Ascending aorta (tissue), 2 donors: ENCODE data around the gene RAD51B. TPM values are rescaled to one million over a fixed set of nuclear protein-coding genes. Genes with fewer than 3 reads are reported as not detected.

Experiments used
- DNase-seq, 2 donors: peaks; one replicate each; pipeline ENCODE4 v3.0.0-alpha.2; 2019; ENCODE audit warnings: low spot score in 2 of 2
- H3K27ac ChIP-seq, 2 donors: fragments of 200-600 bp; sonication (generic); one replicate each; pipeline ENCODE4 v1.5.1; 2016 to 2017; ENCODE audit warnings: mild to moderate bottlenecking in 1 of 2
- H3K27me3 ChIP-seq: fragments of 200-600 bp; sonication (generic); one replicate; pipeline ENCODE4 v1.5.1; 2017
- H3K36me3 ChIP-seq, 2 donors: fragments of 200-600 bp; sonication (generic); one replicate each; pipeline ENCODE4 v1.5.1; 2016
- H3K4me1 ChIP-seq, 2 donors: fragments of 200-600 bp; sonication (generic); one replicate each; pipeline ENCODE4 v1.5.1; 2016 to 2017; ENCODE audit warnings: mild to moderate bottlenecking in 1 of 2
- H3K4me3 ChIP-seq, 2 donors: fragments of 200-600 bp; sonication (generic); one replicate each; pipeline ENCODE4 v1.5.1; 2016 to 2017; ENCODE audit warnings: mild to moderate bottlenecking in 1 of 2
- H3K9me3 ChIP-seq, 2 donors: fragments of 200-600 bp; sonication (generic); one replicate each; pipeline ENCODE4 v1.5.1; 2016
- intact Hi-C: fragments of 100-400 bp; cut with DNase I; formaldehyde crosslinking; loops from one replicate; pipeline ENCODE4 v1.15.1; 2023
- total RNA-seq: library from RNA; depleted of rRNA; stranded (reverse); fragments of >200 nt; gene quantifications from one replicate; pipeline ENCODE4 v1.1.0, GENCODE V29; 2016
- TF ChIP-seq, protein P1 (sequence below), 3 experiments: fragments of 200-600 bp in 2 of 3; fragments of 450-650 bp in 1 of 3; sonication (generic) in 2 of 3; IDR thresholded peaks; one replicate each; pipeline ENCODE4 v1.5.1; 2016 to 2019; ENCODE audit warnings: antibody characterized with exemption in 3 of 3, mild to moderate bottlenecking in 1 of 3, moderate library complexity in 1 of 3

Gene RAD51B
- total RNA-seq, 1 donor from 2014 or later: not detected

- peak in 1 of 2 donors; percentile 73 for DNase-seq
- H3K27me3 ChIP-seq: no peaks in the 10 kb centered on the region
- H3K4me1 ChIP-seq: peaks cover 15 to 27% of the 10 kb centered on the region in 2 donors
- H3K27ac ChIP-seq: peak overlapping the region; percentile 88 to 93
- no peaks in the 10 kb centered on the region for H3K9me3 ChIP-seq
- no peak overlapping the region for H3K4me3 ChIP-seq
- TF ChIP-seq, protein P1, sequence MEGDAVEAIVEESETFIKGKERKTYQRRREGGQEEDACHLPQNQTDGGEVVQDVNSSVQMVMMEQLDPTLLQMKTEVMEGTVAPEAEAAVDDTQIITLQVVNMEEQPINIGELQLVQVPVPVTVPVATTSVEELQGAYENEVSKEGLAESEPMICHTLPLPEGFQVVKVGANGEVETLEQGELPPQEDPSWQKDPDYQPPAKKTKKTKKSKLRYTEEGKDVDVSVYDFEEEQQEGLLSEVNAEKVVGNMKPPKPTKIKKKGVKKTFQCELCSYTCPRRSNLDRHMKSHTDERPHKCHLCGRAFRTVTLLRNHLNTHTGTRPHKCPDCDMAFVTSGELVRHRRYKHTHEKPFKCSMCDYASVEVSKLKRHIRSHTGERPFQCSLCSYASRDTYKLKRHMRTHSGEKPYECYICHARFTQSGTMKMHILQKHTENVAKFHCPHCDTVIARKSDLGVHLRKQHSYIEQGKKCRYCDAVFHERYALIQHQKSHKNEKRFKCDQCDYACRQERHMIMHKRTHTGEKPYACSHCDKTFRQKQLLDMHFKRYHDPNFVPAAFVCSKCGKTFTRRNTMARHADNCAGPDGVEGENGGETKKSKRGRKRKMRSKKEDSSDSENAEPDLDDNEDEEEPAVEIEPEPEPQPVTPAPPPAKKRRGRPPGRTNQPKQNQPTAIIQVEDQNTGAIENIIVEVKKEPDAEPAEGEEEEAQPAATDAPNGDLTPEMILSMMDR (IDR thresholded peaks at IDR 0.05): no peak
- no peaks in the 10 kb centered on the region for H3K36me3 ChIP-seq
- intact Hi-C loops: no loop called here
Measured at GRCh38 chr14:68563251-68564131, 743.9 kb downstream of the RAD51B start.

GRCh38 chr14:68564191-68564825 is 744.7 kb downstream of the RAD51B start:
- Histone ChIP-seq H3K27me3 (no peaks in the 10 kb centered on the region), H3K27ac (peak overlapping the region; percentile 88 to 93), H3K4me1 (peaks cover 16 to 27% of the 10 kb centered on the region in 2 donors), H3K4me3 (no peak overlapping the region), H3K36me3 (no peaks in the 10 kb centered on the region), H3K9me3 (no peaks in the 10 kb centered on the region)
- DNase-seq: no peak
- TF ChIP-seq, protein P1 (IDR thresholded peaks at IDR 0.05): no peak
- intact Hi-C loops: no loop called here

- H3K36me3 ChIP-seq: no peaks in the 10 kb centered on the region
- peaks cover 21 to 35% of the 10 kb centered on the region in 2 donors for H3K4me1 ChIP-seq
- intact Hi-C loops: no loop called here
- peak overlapping the region; percentile 88 to 93 for H3K27ac ChIP-seq
- no peak for DNase-seq
- H3K9me3 ChIP-seq: no peaks in the 10 kb centered on the region
- TF ChIP-seq, protein P1 (IDR thresholded peaks at IDR 0.05): no peak
- no peak overlapping the region for H3K4me3 ChIP-seq
- no peaks in the 10 kb centered on the region for H3K27me3 ChIP-seq
Measured at GRCh38 chr14:68564826-68565759, 745.5 kb downstream of the RAD51B start.

- no peaks in the 10 kb centered on the region for H3K36me3 ChIP-seq
- H3K27me3 ChIP-seq: no peaks in the 10 kb centered on the region
- no peak for DNase-seq
- H3K27ac ChIP-seq: no peak overlapping the region
- TF ChIP-seq, protein P1 (IDR thresholded peaks at IDR 0.05): no peak
- H3K4me3 ChIP-seq: no peak overlapping the region
- peaks cover 21 to 38% of the 10 kb centered on the region in 2 donors for H3K4me1 ChIP-seq
- H3K9me3 ChIP-seq: no peaks in the 10 kb centered on the region
- intact Hi-C loops: no loop called here
Measured at GRCh38 chr14:68566075-68566474, 746.5 kb downstream of the RAD51B start.
